Panc1 (cell line): ENCODE data around the gene TSNAXIP1.

ENCODE experiments used
- POLR2AphosphoS5 ChIP-seq: IDR thresholded peaks from 2 replicates; pipeline ENCODE4 v1.6.1; 2012; ENCODE audit warnings: mild to moderate bottlenecking, low read depth, low read length, moderate library complexity
- REST ChIP-seq, 2 experiments: IDR thresholded peaks; 2 replicates each; pipeline ENCODE4 v1.6.1; 2011 to 2012; ENCODE audit warnings: low read depth in 2 of 2, control low read depth in 1 of 2, low read length in 1 of 2, mild to moderate bottlenecking in 1 of 2, moderate library complexity in 1 of 2; ENCODE audit not compliant: insufficient read depth in 1 of 2
- SIN3A ChIP-seq: IDR thresholded peaks from 2 replicates; pipeline ENCODE4 v1.6.1; 2012; ENCODE audit warnings: low read depth, mild to moderate bottlenecking, low read length, moderate library complexity, borderline replicate concordance; ENCODE audit not compliant: insufficient read depth
- TCF7L2 ChIP-seq: IDR thresholded peaks from 2 replicates; pipeline ENCODE4 v1.6.1; 2011; ENCODE audit warnings: mild to moderate bottlenecking, low read depth, low read length, inconsistent platforms
- TF ChIP-seq, protein P1 (sequence below): fragments of 450-650 bp; IDR thresholded peaks from 2 replicates; pipeline ENCODE4 v1.5.1; 2017; ENCODE audit warnings: mild to moderate bottlenecking

DNA sequence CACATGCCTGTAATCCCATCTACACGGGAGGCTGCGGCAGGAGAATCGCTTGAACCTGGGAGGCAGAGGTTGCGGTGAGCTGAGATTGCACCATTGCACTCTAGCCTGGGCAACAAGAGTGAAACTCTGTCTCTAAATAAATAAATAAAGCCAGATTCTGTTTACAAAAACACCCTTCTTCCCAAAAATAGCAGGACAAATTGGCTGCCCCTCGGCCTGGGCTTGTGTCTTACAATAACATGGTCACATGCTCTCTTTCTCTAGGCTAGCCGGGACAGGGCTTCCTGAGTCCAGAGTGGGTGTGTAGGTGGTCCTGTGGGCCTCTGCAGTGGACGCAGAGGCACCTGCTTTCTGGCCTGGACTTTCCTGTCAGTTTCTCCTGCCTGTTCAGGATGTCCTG is 63.0 kb downstream of the TSNAXIP1 start:
- TF ChIP-seq, protein P1, sequence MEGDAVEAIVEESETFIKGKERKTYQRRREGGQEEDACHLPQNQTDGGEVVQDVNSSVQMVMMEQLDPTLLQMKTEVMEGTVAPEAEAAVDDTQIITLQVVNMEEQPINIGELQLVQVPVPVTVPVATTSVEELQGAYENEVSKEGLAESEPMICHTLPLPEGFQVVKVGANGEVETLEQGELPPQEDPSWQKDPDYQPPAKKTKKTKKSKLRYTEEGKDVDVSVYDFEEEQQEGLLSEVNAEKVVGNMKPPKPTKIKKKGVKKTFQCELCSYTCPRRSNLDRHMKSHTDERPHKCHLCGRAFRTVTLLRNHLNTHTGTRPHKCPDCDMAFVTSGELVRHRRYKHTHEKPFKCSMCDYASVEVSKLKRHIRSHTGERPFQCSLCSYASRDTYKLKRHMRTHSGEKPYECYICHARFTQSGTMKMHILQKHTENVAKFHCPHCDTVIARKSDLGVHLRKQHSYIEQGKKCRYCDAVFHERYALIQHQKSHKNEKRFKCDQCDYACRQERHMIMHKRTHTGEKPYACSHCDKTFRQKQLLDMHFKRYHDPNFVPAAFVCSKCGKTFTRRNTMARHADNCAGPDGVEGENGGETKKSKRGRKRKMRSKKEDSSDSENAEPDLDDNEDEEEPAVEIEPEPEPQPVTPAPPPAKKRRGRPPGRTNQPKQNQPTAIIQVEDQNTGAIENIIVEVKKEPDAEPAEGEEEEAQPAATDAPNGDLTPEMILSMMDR, result no peak
- no peak for TF ChIP-seq POLR2AphosphoS5
- no peak for TF ChIP-seq SIN3A
- TF ChIP-seq REST (IDR thresholded peaks at IDR 0.05; ENCODE audit: insufficient read depth in 1 of 2, low read depth in 2 of 2, low read length in 1 of 2), result no peak
- no peak for TF ChIP-seq TCF7L2
